ENCODE data around the gene PEX16.

PEX16 gene

DNA sequence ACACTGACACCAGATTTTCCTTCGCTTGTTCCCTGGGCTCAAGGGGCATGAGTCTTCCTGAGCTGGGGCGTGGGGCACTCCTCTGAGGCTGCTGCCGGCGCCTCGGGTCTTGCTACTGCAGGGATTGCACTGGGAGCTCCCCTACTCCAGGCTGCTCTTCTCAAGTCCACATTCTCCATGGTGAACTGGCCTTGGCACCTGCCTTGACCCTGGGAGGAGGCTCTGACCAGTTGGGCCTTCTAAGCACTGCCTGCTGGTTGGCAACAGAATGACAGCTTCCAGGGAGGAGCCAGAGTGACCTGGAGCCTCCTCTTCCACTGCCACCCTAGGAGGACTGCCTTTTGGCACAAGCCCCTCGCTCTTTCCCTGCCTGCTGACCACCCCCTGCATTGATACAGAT, 20.1 kb downstream of the PEX16 start:
- ATAC-seq: no peak
- no peak for DNase-seq

DNA sequence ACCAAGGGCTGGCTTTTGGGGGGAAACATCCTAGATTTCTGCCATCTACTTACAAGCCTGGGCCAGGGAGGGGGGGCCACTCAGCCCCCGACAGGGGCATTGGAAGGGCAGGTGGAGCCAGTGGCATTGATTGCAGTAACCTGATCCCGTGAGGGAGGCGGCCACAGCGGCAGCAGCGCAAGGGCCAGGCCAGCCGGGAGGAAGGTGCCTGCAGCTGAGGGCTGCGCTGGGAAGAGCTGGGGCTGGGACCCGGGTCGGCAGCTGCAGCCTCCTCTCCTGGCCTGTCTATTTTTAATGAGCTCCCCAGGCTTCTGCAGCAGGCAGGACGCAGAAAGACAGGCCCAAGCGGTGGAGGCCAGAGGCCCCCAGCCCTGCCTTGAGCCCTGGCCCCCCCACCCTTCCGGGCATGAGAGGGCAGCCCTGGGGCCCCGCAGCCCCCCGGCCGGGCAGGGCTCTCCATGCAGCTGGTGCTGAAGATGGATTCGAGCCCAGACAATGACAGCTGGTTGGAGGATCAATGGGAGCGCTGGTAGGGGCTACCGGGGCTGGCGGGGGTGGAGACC, 21.2 kb downstream of the PEX16 start:
- DNase-seq (no peak), ATAC-seq (no peak)

DNA sequence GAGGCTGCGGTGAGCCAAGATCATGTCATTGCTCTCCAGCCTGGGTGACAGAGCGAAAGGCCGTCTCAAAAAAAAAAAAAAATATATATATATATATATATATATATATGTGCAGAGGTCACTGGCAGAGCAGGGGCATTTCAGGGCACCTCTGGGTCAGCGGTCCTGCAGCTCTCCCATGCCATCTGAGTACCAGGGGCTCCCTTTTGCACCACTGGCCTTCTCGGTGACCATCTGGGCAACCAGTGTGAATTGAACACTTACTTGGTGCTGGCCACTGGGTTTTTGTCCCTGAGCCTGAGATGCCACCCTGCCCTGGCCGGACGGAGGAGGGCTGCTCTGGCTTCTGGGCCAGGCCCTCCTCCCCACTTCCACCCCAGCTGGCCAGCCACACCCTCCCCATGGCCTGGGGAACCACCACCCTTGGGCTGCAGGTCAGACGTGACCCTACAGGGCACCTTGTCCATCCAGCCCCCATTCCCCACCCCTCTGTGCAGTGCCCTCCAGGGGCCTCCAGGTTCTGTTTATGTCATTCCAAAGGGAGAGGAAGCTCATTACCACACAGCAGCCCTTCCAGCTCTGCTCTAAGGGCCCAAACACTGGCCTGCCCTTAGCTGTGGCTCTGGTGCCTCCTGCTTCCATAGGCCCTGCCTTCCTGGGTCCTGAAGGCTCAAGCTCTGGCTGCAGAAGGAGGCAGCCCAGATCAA, 22.0 kb downstream of the PEX16 start:
- DNase-seq (no peak), ATAC-seq (no peak)

DNA sequence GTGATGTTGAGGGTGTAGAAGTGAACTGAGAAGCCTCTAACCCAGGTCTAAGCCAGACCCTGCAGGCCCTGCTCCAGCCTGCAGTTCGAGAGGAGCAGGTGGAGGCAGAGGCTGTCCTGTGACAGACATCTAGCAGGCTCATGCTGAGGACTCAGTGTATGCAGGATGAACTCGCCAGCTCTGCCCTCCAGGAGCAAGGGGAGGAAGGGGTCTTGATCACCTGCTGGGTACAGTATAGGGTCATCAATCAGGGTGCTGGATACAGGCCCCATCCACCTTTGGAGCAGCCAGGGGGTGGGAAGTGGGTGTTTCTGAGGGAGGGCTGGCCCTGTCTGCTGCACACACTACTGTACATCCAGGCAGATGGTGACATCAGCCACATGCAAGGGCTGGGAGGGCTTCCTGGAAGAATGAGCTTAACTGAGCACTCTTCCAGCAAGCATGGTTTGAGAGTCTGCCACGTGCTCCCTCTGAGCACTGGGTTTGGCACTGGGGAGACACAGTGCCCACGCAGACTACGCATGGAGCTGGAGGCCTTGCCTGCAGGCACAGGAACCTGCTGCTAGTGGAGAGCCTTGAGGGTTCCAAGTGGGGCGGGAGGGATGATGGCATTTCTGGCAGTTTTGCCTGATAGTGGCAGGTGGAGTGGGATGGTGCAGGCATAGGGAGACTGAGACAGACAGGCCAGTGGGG, 23.0 kb downstream of the PEX16 start:
- no peak for ATAC-seq
- DNase-seq: no peak

DNA sequence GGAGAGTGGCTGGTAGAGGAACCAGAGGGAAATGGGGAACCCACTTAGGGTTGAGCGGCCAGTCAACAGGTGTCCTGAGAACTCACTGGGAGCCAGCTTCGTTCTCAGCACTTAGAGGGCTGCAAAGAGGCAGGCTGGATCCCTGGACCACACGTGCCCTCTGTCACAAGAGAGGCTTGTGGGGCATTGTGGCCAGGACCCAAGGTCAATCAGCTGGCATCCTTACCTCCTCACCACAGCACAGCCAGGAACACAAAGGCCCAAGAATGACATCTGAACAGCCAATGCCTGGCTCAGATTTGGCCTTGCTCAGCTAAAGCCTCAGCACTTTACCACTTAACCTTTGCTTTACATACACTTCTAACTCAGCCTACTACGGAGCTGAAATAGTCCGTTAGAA, 24.8 kb downstream of the PEX16 start:
- no peak for DNase-seq
- no peak for ATAC-seq

DNA sequence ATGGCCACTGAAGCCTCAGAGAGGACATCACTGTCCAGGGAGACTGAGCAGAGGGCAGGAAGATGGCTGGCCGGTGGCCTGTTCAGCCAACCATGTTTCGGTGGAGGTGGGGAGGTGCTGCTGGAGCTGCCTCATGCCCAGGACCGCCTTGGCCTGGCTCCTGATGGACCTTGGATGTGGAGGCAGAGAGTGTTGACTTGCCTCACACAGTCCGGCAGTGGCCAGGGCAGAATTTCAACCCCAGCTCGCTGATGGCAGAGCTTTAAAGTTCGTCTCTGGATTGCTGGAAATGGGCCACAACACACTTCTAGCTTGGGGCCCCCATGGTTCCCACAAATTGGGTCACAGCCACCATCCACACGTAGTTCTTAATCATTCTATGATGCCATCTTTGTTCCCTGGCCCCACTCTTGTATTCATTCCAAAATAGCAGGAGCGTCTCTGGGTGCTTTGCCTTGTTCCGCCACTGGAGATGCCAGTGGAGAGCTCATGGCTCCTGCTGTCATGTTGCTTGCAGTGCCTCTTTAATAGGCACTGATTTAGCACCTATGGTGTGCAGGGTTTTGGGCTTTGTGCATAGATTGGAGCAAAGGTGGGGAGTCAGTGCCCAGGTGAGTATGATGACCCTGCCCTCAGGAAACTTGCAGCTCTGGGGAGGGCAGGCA, 26.7 kb downstream of the PEX16 start:
- DNase-seq (no peak), ATAC-seq (no peak)

DNA sequence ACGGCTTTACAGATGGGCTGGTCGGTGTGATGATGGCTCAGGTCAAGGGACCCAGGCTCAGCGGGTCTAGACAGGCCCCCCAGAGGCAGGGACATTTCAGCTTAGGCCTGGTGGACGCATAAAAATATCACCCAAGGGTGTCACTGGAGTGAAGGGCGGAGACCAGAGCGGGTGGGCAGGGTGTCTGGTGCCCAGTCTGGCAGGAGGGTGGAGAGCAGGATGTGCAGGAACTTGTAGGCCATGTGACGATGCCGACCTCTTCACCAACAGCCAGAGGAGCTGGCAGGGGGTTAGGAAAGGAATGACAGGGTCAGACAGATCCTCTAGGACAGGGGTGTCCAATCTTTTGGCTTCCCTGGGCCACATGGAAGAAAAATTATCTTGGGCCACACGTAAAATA, 27.7 kb downstream of the PEX16 start:
- DNase-seq (no peak), ATAC-seq (no peak)

DNA sequence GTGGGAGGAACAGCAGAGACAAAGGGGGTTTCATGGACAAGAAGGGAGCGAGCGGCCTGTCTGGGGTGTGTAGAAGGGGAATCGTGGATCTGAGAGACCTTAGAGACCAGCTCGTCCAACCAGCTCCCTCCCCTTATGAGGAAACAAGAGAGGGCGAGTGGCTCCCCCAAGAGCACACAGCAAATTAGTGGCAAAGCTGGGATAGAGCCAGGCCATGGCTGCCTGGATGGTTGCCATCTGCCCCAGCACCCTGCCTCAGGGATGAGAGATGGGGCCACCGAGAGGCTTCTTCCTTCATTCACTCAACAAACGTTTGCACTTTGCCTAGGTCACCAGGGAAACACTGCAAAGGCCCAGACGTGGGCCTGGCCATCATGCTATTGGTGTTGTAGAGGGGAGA, 28.1 kb downstream of the PEX16 start:
- DNase-seq (no peak), ATAC-seq (no peak)

DNA sequence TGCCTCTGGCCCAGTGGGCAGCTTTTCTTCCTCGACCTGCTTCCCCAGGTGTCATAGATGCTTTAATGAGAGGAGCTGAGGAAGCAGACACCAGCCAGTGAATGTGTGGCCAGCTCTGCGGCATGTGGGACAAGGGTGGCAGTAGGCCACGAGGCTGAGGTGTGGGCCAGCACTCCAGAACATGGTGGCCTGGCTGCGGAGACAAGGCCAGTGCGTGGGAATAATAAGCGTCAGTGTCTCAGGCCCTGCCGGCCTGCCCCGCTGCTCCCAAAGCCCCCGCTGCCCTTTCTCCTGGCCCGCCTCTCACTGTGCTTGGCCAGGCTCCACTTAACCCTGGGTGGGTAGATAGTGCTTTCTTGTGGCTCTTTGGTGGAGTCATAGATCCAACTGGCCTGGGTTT, 30.1 kb downstream of the PEX16 start:
- DNase-seq (no peak), ATAC-seq (no peak)

DNA sequence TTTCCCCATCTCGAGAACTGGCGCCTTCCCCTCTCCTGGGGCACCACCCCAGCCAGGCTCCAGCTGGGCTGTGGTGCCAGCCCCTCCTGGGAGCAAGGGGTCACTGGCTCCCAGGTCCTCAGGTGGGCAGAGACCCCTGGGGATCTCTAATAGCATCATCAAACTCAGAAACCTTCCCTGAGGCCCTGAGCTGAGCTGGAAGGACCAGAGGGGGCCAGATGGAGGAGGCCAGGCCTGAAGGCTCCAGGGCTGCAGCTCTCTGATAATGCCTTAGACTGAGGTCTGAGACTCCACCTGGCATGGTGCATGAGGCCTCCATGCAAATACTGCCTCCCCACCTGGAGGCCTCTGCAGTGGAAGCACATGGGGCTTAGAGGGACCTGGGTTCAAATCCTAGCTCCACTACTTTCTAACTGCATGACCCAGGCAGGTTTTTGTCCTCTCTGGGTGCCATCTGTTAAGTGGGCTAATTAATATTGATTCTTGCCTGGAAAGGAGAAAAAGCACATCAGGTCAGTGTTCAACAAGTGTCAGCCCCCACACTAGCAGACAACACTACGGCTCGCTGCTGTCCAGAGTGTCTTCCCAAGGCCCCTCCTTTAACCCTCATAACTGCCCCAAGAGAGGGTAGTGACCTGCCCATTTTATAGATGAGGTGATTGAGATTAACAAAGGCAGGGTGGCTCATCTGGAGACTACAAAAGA, 30.7 kb downstream of the PEX16 start:
- DNase-seq (no peak), ATAC-seq (no peak)

DNA sequence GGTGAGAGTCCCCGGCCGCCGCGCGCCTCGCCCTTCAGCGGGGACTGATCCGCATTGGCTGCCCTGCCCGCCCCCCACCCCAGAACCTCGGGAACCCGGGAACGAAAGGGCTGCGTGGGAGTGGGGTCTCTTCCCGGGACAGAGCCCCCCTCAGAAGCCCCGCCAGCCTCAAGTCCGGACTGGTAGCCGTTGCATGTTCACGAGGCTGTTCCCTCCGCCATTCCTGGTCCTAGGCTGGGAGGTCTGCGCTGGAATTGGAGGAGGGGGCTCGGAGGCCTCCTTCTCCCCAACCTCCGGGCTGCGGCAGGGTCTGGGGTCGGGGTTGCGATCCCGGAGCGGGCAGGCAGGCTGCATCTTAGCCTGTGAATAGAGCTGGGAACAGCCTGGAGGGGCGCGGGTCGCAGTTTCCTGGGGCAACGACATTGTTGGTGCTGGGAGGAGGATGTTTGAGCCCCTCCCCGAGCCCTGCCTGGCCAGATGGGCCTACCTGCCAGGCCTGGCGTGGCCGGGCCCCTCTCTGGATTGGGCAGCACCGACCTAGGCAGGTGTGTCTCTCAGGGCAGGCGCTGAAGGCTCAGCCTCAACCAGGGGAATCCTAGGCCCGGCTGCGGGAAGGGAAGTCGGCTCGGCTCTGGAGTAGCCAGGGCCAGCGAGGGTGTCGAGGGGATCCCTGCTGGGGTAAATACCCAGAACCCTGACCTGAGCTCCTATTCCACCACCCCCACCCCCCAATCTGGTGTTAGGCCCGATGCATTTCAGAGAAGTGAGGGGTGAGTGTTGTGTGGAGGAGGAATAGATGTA, 31.6 kb downstream of the PEX16 start:
- DNase-seq: no peak
- no peak for ATAC-seq

DNA sequence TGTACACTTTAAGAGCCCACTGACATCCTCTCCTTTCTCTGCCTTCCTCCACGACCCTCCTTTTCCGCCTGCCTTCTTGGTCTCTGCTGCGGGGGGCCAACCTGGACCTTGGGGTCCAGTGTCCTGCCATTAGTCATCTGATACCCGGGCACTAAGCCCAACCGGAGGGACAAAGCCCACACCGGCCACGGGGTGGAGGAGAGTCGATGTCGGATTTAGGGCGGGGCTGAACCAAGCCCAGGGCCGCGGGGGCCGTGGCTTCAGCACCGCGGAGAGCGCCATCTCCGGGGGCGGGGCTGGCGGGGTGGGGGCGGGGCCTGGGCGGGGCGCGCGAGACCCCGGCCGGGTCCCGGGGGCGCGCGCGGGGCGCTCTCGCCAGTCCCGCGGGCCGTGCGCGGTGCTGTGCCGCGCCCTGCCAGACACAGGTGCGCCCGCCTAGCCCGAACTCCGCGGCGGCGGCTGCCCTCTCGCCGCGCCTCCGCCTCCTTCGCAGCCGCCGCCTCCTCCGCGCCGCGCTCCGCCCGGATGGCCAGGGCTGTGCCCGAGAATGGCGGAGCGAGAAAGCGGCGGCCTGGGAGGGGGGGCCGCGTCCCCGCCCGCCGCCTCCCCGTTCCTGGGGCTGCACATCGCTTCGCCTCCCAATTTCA, 32.3 kb downstream of the PEX16 start, which contains the start of gene MAPK8IP1:
Gene MAPK8IP1 (plus strand): TSS at position 378 of the 647 bp plus-strand sequence. CDS start 170 bp downstream, at position 548.
- ATAC-seq (peak; percentile 71), DNase-seq (peak; percentile 65)

DNA sequence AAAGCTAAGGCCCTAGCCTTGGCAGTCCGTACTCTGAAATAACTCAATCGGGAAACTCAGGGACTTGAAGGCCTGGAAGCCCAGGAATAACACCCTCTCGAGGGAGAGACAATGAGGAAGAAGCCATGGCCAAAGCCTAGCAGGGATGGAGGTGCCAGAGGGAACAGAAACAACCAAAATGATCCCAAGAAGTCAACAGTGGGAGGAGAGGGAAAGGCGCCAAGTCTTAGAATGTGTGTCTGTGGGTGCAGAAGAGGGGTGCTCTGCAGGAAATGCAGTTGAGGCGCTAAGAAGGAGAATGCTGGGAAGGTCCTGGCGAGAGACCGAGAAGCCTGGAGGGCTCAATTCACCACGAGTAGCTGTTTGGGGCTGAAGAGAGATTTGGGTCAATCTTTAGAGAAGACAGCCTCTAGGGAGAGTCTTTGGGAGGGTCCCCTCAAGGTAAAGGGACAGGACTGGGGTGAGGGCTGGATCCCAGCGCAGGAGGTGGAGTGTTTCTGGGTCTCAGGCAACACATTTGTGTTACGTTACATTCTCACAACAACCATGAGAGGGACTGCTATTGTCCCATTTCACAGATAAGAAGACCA, 33.0 kb downstream of the PEX16 start:
- DNase-seq: no peak
- no peak for ATAC-seq

DNA sequence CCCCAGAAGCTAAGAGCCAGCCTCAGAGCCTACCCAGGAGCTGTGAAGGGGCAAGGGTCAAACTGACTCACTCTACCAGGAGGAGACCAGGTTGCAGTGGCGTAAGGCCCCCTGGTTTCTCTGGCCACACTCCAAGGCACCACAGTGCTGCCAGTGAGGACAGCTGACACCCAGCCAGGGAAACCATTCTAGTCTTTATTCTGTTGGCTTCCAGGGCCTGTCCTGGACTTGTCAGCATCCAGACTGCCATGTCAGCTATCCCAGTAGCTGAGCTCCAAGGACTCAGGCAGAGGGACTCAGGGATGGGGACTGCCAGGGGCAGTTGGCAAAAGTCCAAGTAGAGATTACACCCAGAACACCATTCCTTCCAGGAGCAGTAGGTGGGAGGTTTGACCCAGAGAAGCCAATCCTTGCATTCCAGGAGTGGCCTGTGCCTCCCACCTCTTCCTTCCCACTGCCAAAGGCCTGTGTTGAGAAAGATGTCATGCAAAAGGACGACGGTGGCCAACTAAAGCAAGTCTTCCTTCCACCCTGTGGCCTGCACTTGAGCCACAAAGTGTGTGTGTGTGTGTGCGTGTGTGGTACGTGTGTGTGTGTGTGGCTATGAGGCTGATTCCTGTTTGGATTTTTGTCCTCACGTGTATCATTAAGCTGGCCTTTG, 35.8 kb downstream of the PEX16 start:
- DNase-seq (no peak), ATAC-seq (no peak)

DNA sequence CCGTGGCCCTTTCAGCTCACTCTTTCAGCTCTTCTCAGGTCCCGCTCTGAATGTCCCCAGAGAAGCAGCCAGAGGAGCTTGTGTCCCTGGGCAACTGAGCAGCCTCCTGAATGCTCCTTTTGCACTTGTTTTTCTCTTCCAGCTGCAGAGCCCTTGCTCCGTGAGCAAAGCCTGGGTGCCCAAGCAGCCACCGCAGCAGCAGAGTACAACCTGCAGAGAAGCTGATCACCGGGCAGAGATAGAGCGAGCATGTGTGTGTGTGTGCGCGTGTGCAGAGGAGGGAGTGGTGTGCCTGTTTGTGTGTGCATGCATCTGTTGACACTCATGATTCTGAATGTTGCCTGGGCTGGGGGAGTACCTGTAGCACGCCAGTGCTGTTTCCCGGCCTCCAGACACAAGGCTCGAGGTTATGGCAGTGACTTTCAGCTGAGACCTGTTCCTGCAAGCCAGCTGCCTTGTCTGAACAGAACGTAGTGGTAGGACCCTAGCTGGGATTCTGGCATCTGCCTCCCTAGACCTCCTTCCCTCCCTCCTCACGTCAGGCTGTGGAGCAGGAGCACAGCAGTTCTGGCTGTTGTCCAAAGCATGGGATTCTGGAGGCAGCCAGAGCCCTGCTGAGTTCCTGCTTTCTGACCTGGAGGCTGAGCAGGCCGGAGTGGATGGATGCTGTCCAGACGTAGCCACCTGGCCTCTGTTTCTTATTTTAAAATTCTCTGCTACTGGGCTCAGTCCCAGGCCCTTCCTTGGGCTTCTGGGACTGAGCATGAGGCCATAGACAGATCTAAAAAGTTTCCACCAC, 36.7 kb downstream of the PEX16 start:
- DNase-seq: no peak
- no peak for ATAC-seq

DNA sequence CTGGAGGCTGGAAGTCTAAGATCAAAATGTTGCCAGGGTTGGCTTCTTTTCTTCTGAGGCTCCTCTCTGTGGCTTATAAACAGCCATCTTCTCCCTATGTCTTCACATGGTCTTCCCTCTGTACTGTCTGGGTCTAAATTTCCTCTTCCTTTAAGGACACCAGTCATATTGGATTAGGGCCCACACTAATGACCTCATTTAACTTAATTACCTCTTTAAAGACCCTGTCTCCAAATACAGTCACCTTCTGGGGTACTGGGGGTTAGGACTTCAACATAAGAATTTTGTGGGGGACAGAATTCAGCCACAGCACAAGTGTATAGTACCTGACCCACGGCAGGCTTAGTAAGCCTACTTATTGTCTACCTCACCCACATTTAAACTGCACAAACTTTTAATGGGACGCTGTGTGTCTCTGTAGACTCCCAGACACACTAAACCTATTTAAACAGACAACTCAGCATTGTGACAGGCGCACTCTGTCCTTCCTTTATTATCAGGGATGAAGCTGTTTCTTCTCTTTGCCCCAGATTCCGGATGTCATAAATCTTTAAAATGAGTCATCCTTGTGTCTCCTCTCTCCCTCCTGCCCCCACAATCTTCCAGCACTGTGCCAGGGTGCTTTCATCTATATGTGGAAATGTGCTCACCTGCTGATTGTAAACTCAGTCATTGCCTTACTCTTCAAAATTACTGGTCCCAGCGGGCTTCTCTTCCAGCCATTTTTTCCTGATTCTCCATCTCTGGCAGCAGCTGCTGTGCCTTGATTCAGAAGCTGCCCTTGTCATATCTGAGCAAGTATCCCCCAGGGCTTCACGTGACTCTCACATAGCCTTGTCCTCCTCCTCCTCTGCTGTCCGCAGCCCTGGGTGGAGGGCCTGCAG, 37.6 kb downstream of the PEX16 start:
- ATAC-seq (no peak), DNase-seq (no peak)

DNA sequence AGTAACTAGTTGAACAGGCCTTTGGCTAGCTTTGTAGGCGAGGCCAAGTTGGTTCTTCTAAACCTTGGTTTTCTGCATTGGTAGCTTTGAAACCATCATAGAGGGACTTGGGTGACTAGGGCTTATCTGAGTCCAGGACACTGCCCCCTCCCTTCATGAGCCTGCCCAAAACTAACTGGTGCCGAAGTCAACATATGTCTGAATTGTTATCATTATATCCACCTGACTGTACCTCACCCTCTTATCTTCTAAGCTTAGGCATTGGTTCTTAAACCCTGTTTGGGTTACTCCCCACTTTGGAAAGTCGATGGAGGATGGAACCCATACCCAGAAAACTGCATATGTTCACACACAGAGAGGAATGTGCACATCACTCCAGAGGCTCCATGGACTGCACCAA, 39.8 kb downstream of the PEX16 start:
- ATAC-seq: no peak

DNA sequence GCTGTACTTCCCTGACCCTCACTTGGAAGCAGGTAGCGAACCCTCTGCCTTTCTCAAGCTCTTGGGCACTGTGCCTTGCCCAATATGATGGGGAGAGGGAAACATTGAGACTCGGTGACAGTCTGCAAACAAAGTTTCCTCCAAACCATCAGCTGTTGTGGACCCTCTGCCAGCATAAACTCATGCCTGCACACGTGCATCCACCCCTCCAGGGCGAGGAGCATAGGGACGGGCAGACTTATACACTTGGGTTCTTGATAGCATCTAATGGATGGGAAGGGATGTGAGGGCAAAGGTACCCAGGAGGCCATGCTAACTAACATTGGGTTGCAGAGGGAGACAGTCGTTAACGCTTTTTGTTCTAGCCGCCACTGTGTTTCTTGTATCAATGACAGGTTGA, 40.5 kb downstream of the PEX16 start:
- DNase-seq: no peak
- ATAC-seq: no peak

More for the DNA sequence above, 39.8 kb downstream of the PEX16 start:
- DNase-seq: no peak

Data from stimulated activated naive CD8-positive, alpha-beta T cell treated with anti-CD3 and anti-CD28 coated beads, Interleukin-15, Interleukin-2, amounts not matched to agents 100 U/mL and 50 U/mL, for 24 hours (primary cell).